ENCODE measurements around the gene SRI. TPM values are rescaled to one million over a fixed set of nuclear protein-coding genes. Genes with fewer than 3 reads are reported as not detected.

SRI gene
- total RNA-seq, 2 donors from 2014 or later = 58.1 to 65.8 TPM

Other genes starting within 250 kb of the SRI start
- gene STEAP4, start 86.9 kb upstream of the SRI start, total RNA-seq = under 1 TPM; 0.10 to 0.42 TPM

Measured in T-helper 17 cell (primary cell).